Inflammatory macrophage treated with lipopolysaccharide for 4 hours (primary cell): ENCODE data around the gene PICALM.
A peak's percentile ranks its signal among the peaks of the same experiment; 100 is the strongest.

Source experiments
- DNase-seq: peaks from one replicate; pipeline ENCODE4 v3.0.0-alpha.2; 2020

The PICALM gene

DNA sequence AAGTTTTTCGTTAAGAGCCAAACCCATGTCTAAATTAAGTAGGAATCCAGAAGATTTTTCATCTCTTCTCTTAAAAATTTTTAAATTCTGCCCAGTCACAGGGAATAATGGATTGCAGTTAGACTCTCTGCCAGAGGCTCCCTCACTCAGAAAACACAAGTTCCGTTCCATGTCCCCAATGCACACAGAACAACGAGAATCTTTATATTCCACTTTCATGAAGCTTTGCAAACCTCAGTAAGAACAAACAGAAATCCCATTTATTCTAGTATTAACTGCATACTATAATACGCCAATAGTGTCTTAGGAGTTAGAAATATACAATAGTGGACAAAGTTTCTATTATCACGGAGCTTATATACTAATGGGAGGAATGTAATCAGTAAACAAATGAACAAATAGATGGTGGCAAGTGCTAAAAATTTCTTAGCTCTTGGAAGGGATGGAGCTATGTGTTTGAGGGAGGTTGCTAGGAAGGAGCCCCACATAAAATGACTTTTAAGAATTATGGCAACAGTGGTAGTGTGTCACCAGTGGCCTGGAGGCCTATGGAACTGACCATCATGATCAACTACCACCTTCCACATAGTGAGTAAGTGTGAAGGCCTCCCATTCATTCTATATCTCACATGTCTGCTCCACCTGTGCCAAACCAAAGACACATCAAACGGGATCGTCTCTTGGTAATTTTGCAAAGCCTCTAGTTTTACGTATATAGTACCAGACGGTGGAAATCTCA lies 24.9 kb downstream of the PICALM start:
- DNase-seq: no peak

DNA sequence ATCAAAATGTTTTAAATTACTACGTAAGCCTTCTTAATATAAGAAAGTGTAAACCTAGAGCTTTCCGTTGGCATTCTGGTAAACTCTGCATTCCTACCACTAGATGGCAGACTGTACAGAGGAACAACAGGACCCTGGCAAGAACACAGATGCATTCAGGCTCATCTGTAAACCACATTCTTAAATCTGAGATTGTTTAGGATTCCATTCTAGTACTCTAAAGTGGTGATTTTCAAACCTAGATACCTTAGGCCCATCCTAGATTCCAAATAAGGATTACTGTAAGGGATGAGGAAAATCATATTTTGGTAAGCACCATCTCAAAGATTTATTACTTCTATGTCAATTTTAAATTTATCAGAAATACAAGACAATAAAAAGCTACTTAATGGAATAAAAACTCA lies 26.9 kb downstream of the PICALM start:
- peak; percentile 79 for DNase-seq

DNA sequence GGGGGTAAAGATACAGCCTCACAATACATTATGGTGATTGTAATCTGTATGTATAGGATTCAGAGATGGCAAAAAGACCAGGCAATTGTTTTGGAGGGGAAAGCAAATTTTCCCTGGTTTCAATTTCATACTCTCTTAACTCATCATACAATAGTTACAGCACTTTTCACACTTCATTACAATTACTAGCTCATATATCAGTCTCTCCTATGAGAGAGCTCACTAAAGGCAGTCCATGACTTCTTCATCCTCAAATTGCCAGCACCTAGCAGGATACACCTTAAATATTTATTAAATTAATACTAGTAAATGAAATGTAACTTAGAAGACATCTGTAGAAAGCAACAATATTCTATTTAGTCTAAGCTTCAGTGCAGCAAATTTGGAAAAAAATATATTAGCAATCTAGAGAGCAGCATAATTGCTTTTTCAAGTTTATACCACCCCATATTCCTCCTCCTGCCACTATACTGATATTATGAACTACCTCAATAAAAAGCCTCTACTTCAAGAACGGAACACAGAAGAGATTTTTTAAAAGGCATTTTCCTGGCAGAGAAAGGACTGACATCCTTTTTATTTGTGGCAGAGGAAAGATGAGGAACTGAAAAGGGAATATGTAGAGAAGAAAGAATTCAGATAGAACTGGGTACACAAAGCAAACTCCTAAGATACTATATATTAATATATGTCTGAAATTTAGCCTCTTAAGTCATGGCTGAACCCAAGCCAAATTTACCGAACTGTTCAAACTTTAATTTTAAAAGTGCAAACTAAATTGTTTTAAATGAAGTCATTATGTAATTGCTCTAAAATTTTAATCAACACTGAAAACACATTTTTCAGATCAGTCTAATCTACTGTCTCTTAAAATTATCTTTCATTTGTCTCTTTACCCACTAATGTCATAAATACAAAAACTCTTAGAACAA lies 27.7 kb downstream of the PICALM start:
- no peak for DNase-seq

DNA sequence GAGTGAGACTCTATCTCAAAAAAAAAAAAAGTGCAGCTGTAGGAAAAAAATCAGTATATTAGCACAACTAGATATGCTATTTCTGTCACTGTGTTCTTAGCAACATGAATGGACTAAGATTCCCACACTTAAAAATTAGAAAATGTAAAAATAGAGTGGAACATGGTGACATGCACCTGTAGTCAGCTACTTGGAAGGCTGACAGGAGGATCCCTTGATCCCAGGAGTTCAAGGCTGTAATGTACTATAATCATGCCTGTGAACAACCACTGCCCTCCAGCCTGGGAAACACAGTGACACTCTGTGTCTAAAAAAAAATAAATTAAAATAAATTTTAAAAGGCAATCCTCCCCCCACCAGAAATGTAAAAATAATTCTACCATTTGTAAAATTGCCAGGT lies 29.8 kb downstream of the PICALM start:
- no peak for DNase-seq

DNA sequence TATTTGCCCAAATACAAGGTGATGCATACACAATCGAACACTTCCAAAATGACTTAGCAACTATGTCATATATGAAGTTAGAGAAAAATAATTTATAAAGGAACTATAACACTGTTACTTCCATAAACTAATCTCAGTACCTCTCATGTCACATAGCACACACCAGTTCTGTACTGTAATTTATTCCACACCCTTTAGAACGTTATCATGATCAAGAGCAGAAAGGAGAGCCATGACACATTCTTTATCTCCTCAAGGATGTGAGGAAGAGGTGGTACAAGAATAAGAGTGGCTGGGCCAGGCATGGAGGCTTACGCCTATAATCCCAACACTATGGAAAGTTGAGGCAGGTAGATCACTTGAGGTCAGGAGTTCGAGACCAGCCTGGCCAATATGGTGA lies 31.1 kb downstream of the PICALM start:
- no peak for DNase-seq

DNA sequence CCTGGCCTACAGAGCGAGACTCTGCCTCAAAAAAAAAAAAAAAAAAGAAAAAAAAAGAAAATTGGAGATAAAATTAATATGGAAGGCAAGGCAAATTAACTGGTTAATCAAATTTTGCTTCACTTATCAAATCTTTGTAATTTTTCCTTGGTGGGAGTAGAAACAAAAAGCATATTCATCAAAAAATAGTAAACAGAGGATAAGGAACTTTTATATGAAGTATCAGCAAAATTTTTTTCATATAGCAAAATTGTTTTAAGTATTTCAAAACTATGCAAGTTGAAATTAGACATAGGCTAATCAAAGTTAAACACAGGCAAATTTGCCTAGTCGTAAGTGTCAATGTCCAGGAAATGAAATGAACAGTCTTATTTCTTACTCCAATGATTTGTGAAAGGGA lies 33.0 kb downstream of the PICALM start:
- DNase-seq: no peak

DNA sequence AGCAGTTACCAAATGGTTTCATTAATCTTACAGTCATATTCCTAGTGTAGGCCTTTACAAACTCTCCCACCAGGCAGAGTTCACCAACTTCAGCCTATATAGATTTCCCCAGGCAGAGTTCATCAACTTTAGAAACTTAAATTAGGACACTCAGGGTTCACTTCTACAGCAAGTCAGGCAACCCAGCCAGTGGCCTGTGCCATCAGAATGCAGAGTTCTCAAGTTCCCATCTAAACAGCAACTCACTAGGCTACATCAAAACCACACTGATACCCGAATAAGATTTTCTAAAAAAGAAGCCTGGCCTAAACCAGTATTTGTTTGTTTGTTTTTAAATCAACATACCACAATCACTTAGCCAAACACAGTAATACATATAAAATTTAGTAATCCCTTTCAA lies 33.7 kb downstream of the PICALM start:
- no peak for DNase-seq

DNA sequence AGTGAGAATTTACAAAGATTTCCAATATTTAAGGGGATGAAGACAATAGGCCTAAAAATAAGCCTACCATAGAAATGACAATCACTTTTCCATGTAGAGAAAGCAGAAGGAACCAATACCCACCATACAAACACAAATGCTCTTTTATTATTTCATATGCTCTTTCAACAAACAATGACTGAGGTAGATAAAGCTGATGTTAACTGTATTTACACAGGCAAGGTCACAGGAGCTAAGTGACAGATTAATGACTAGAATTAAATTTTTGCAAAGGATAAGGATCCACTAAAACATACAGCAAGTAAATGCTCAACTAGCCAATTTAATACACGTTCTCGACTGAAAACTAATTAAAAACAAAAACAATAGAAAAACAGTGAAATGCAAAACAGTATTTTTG lies 34.2 kb downstream of the PICALM start:
- DNase-seq: no peak

DNA sequence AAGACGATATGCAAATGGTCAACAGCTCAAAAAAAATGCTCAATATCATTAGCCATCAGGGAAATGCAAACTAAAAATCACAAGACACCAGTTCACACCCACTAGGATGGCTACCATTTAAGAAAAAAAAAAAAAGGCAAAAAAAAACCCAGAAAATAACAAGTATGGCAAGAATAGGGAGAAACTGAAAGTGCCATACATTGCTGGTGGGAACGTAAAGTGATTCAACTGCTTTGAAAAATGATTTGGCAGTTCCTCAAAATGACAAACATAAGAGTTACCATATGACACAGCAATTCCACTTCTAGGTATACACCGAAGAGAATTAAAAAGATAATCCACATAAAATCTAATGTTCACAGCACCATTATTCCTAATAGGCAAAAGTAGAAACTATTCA lies 47.5 kb downstream of the PICALM start:
- peak; percentile 94 for DNase-seq

DNA sequence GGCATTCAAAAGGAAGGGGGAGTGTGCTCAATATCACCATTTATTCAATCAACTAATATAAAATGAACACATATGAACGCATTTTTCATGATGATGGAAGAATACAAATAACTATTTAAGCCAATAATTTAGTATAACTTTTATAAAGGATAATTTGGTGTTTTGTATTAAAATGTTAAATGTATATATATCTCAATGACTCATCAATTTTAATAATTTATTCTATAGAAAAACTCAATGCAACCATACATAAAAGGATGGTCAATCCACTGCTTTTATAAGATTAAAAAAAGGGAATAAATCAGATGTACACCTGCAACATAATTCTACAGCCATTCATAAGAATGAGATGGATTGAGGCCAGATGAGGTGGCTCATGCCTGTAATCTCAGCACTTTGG lies 50.6 kb downstream of the PICALM start:
- no peak for DNase-seq

DNA sequence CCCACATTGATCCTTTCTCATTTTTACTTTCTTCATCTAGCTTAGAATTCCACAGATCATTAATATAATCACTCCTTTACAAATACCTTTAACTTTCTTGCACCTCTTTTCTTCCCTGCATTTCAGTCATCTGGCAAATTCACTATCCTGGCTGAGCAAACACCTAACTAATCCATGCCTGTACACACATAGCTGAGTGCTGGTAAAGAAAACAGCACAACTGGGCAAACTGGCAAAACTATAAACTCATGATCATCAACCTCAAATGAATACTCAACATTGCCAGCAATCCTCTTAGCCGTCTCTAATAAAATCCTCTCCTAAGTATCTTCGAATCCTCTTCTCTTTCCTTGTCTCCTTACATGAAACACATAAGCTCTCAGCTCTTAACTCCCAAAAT lies 52.4 kb downstream of the PICALM start:
- no peak for DNase-seq

DNA sequence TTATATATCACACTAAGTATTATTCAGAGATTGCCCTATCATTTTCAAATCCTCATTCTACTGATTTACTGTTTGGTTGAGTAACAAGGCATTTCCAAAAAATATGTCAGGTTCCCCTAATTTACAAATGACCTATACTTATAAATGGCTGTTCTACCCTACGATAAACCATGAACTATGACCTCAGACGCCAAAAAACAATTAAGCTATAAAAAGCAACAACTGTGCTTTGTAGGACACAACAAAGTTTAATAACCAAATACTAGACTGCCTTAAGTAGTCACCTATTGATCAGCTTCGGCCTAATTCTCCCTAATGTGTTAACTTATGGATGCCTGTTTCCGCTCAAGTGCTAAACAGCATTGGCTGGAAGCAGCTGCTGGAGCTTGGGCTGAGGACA lies 53.2 kb downstream of the PICALM start:
- peak; percentile 17 for DNase-seq

DNA sequence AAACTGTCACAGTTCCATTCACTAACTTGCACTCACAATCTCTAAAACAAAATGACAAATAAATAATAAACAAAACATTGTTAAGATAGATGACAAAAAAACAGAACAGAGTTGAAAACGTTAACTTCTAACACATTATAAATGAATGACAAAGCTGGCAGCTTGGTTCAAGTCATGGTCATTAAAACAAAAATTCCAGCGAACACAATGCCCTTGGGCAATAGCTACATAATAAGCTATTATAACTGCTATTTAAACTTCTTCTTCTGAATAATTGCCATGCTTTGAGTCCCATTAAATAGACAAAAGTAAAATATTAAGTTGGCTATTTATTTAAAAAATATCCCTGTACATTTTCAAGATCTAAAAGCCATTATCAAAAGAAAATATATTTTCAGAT lies 54.7 kb downstream of the PICALM start:
- DNase-seq: no peak

DNA sequence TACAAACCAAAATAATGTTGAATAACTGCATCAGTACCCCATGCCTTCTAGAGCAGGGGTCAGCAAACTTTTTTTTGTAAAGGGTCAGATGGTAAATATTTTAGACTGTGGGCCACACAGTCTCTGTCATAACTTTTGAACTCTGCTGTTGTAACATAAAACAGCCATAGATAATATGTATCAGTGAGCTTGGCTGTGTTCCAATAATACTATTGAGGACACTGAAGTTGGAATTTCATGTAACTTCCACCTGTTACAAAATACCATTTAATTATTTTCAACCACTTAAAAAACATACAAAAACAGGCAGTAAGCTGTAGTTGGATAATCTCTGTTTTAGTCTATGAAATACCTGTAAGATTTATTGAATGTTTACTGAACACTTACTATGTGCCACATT lies 55.2 kb downstream of the PICALM start:
- DNase-seq: no peak

DNA sequence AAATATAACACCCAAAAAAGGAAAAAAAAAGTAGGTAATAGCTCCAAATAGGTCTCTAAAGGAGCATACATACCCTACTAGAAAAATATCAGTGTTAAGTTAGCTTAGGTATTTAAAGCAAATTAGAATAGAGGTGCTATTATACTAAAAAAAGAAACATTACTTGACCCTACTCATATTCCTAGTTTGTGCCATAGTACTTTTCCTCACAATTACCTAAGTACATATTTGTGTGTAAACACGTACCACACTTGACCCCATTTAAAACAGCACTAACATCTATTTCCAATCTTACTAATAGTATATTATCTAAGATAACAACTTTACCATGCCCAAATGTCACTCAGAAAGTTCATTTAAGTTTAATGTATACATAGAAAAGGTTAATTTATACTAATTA lies 57.7 kb downstream of the PICALM start:
- no peak for DNase-seq

DNA sequence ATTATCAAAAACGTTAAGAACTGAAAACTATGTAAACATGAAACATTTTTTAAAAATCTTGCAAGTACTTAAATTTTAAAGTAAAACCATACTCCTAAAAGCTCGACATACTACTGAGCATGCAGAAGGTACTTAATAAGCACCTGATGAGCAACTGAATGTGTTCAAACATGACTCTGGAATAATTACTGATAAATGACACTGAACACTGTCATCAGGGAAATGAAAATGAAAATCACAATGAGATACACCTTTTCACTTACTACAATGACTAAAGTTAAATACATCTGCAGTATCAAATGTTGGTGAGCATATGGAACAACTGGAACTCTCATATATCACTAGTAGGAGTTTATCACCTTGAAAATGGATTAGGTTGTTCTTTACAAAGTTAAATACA lies 65.2 kb downstream of the PICALM start:
- DNase-seq: no peak

DNA sequence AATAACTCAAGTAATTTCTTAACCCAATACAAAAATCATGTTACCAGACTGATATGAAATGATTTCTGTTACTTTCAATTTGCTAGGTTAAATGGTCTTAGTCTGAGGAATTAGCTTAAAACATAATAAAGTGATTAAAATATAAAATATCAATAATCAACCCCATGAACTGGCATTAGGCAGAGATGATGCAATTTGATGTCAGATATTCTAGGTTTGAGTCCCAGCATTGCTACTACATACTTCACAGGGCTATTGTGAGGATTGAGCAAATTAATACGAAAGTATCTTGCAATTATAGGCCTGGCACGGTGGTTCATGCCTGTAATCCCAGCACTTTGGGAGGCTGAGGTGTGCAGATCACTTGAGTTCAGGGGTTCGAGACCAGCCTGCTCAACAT lies 66.5 kb downstream of the PICALM start:
- no peak for DNase-seq

DNA sequence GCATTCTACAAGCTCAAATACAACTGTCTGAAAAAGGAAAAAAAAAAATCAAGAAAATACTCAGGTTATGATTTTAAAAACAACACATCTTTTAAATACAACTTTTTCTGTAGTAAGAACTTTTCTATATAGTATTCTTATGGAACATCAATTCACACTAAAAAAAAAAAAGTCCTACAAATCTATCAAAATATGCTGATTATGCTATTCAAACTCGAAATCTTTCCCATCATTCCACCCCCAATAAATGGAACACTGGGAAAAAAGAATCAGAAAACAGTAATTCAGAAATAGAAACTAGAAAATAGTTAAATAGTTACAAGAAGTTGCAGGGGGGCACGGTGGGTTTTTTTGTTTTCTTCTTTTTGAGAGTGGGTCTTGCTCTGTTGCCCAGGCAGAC lies 77.4 kb downstream of the PICALM start:
- no peak for DNase-seq

DNA sequence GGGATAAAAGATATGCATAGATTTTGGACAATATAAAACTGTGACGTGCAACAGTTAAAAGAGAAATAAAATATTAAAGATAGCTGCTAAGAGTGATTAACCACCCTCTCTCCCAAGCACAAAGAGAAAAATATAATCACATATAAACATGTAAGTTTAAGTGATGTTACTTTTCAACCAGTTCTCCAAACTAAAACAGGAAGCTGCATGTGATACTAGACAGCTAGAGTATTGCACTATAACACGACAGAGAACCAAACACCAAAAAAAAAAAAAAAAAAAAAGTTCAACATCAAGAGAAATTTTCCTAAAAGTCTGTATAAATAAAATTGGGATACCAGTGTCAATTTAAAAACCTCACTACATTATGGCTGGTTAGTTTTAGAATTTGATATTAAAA lies 79.1 kb downstream of the PICALM start:
- peak; percentile 46 for DNase-seq

DNA sequence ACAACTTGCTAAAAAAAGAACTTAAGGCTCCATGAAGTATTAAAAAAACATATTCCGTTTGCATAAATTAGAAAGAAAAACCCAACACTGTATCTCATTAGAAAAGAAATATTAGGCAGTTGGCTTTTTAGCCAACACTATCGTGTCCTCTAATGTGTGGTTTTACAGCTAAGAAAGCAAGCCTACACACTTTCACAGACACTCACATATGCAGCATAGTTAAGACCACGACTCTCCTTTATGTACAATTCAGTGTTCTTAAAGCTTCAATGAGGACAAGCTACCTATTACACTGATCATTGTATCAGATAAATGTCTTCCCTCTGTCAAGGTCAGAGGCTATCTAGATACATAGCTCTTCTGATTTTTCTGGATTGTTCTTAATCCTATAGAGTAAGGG lies 80.1 kb downstream of the PICALM start:
- no peak for DNase-seq

DNA sequence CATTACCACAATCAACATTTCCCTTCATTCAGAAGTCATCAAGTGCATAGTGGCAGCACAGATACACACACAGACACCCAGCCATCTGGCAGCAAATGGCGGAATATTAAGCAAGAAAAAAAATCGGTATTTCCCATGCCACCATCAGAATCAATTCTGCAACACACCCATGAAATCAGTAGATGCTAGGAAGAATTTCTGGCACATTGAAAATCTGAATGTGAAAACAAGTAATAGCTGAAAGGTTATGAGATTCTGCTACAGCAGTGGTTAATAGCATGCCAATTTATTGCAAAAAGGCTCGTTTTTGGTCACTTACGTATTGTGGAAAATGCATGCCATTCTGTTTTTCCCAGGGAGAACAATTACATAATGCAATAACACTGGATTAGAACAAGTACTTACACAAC lies 91.1 kb downstream of the PICALM start:
- DNase-seq: no peak

DNA sequence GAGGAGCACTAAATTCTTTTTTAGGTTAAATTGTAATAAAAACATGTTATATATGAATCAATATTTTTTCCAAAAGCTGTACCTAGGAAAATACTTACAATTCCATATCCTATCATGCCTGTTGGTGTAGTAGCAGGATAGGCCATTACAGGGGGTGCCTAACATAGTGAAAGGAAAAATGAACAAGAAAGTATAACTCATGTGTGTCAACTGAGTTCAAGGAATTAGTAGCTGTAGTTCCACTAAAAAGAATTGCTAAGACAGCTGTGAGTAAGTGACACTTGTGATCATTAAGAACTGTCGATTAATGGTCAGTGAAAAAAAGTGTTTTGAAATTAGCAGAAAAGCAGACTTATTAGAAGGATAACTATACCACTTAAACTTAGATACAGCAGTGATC lies 92.4 kb downstream of the PICALM start:
- DNase-seq: no peak

DNA sequence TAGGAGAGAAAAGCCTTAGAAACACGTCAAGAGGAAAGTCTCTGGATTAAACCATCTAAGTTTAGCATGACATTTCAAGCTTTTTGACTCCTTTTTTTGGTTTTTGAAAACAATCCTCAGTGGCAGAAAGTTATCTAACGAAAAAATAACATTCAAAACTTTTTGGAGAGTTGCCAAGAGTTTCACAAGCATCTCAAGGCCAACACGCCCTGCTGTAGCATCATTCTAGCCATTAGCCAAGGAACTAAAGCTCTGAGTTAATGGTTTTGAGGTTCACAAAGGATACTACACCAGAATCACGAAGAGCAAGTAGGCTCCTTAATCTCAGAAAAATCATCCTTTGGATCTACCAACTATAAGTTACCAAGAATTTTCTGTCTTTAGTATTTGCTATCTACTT lies 94.8 kb downstream of the PICALM start:
- DNase-seq: no peak

DNA sequence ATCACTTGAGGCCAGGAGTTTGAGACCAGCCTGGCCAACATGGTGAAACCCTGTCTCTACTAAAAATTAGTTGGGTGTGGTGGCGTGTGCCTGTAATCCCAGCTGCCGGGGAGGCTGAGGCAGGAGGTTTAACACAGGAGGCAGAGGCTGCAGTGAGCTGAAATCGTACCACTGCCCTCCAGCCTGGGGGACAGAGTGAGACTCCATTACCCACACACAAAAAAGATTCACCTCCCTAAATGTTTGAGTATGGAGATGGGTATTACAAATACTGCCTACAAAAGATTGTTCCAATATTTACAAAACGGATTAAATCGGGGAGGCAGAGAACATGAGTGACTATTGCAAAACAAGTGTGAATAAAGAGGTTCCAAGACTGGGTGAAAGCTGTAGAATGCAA lies 98.3 kb downstream of the PICALM start:
- no peak for DNase-seq

DNA sequence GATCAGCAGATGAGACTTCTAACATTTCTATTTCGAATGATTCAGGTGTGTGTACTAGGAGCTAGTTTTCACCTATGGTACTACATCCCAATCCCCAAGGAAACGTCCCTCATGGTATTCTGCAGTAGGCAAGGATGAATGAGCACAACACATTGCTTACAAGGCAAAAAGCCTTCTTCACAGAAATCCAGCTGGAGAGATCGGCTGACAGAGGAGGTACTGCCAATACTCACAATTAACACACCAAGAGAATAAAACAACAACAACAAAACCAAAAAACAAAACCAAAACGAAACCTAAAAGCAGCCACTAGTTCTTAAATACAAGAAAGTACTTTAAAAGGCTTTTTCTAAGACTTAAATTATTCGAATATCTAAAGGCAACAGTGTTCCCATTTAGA lies 101.4 kb downstream of the PICALM start:
- no peak for DNase-seq
